B cell (primary cell): ENCODE results near the gene GPR180.

ENCODE experiments used
- CTCF ChIP-seq: fragments of 200-600 bp; IDR thresholded peaks from one replicate; pipeline ENCODE4 v1.8.0; 2022; ENCODE audit warnings: antibody characterized with exemption, mild to moderate bottlenecking
- EZH2 ChIP-seq: IDR thresholded peaks from 2 replicates; pipeline ENCODE4 v1.6.1; 2012; ENCODE audit warnings: borderline replicate concordance, low read depth, mild to moderate bottlenecking, moderate library complexity, low read length; ENCODE audit not compliant: insufficient read depth, poor library complexity, severe bottlenecking

- TF ChIP-seq CTCF, result no peak
- no peak for TF ChIP-seq EZH2
These were observed 5.1 kb upstream of the GPR180 start for GRCh38 chr13:94596575-94596971.
